HG03175 (cell line): ENCODE measurements around the gene AXIN1.
"Not testable (repeated sequence)": the region's sequence is repeated elsewhere in the genome, so short reads cannot be mapped to it uniquely, and the experiment has no call there.

Experiments used
- ATAC-seq: cut with Tn5 transposase; IDR thresholded peaks from one replicate; pipeline ENCODE4 v1.9.1; 2021; ENCODE audit warnings: mild to moderate bottlenecking, moderate library complexity; ENCODE audit not compliant: unreplicated experiment

The AXIN1 gene

DNA sequence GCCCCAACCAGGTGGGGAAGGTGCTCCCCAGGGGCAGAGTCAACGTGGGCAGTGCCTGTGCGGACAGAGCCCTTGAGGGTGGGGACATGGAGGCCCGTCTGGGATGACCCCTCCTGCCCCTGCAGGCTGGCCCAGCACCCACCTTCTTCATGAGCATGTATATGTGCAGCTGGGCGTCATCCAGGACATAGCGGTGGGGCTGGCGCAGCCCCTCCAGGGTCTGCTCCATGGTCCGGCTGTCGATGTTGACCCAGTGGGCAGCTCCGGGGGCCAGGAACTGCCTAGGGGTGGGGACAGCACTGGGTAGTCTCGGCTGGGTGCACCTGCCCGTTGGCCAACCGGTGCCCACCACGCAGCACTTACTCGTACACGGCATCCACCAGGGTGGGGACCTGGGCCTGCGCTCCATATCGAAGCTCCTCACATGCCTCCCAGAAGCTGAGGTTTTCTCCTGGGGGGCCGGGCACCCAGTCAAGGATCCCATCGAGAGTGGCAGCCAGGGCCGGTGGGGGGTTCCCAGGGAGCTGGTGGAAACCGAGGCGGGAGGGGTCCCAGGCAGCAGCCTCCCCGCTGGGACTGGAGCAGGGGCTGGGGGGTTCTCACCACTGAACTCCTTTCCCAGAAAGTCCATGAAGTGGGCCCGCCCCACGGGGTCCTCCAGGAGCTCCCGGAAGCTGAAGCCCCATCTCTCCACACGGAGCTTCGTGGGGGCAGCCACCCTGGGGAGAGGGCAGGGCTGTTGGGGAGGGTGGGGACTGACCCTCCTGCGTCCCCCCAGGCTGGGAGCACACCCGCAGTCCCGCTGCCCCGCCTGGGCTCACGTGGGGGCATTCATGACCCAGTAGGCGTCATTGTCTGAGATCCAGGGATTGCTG, 81.9 kb downstream of the AXIN1 start:
- no peak for ATAC-seq

DNA sequence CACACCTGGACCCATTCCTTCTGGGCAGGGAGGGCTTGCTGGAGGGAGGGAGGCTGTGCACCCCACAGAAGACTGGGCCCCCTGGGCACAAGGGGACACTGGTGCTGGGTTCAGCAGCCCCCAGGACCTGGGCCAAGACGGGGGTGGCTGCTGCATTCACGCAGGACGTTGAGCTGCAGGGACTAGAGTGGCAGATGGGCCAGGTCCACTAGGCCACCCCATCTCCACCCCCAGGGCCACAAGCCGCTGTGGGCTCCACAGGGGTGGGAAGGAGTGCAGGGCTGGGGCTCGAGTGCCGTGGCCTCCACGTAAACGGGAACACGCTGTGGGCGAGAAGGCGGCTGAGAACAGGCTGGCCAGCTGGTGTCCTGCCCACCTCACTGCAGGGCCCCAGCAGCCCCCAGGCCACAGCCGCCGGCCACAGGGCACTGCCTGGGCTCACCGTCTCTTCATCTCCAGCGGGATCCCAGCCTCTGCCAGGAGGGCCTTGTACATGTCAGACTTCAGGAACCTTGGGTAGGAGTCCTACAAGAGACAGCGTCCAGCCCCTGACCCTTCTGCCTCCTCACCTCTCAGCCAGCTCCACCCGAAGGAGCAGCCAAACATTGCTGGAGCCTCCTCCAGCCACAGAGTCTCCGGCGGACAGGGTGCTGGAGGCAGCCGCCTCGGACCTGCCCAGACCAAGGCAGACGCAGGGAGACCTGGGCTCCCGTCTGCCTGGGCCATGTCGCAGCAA, 83.3 kb downstream of the AXIN1 start:
- ATAC-seq = no peak

DNA sequence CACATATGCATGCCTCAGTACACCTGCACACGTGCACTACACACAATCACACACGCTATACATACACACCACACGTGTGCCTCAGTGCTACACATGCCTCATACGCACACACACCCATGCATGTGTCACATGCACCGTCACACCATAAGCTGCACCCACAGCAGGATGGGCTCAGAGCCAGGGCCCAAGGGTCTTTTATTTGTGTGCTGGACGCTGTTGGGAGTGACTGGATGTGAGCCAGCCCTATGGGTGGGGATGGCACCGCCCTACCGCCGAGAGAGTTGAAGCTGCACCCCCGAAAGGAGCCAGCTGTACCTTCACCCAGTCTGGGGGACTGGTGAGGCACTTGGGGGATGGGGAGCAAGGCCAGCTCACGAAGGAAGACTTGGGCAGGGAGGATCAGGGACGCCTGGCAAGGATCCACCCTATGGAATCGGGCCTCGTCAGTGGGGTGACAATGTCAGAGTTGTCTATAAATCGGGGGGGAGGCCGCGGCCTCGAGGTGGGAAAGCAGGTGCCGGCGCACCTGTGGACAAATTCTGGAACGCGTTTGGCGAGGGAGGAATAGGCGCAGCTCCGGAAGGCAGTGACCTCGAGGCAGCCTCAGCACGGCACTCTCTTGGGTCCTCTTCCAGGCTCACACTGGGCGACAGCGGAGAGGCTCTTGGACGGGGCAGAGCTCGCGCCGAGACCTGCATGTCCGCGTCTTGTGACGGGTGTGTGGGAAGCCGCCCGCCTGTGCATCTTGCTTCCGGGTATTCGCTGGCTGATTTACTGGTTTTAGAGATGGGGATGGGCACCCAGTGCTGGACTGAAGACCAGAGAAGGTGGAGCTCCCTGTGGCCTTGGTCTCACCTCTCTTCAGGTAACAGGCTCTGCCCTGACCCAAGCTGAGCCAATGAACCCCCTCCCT, 84.1 kb downstream of the AXIN1 start:
- no peak for ATAC-seq

DNA sequence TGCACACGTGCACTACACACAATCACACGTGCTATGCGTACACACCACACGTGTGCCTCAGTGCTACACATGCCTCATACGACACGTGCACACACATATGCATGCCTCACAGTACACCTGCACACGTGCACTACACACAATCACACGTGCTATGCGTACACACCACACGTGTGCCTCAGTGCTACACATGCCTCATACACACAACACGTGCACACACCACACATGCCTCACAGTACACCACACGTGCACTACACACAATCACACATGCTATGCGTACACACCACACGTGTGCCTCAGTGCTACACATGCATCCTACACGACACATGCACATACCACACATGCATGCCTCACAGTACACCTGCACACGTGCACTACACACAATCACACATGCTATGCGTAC, 85.0 kb downstream of the AXIN1 start:
- ATAC-seq = not testable (repeated sequence)

DNA sequence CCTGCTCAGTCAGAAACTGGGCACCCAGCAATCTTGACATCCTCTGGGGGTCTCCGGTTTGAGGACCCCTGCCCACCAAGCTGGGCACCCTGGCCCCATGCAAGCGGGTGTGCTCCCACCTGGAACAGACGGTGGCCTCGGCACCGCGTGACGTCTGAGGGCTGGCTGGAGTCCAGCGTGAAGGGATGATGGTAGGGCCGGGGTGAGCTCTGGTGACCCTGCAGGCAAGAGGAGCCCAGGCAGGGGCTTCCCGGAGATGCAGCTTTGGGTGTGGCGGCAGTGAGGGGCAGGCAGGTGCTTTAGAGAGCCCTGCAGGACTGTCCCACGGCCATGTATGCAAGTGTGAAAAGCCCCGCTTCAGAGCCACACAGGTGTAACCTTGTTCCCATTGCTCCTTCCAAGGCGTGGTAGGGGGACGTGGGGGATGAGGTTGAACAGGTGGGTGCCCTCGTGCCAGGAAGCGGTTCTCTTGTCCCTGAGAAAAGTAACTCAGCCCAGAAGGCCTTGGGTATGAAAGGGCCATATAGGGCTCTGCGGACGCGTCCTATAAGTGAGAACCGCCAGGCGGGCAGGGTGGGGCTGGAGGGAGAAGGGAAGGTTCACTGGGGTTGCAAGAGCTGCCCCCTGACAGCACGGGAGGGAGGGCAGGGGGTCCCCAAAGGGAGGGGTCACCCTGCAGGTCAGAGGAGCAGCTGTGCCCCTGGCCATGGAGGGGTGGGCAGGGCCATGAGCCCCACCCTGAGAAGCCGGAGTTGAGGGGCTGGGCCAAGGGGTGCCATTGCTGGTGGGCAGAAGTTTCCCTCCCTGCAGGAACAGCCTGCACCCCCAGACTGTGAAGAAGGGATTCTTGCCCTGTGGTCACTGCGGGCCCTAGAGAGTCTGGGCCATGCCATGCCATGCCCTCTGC, 86.0 kb downstream of the AXIN1 start:
- ATAC-seq = no peak

DNA sequence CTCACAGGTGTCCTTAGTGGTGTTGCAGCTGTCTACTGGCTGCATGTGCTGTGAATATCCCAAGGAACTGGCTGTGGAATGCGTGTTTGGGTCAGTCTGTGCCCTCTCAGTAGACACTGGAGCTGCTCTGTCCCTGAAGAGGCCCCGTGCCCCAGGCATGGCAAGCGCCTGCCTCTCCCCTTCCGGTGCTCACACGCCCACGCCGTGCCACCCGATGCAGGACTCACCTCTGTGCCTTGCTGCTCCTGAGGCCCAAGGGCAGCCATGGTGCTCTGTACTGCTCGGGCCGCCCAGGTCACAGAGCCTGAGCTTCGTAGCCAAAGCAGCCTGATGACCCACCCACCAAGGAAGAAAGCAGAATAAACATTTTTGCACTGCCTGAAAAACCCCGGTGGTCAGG, 86.8 kb downstream of the AXIN1 start:
- no peak for ATAC-seq

DNA sequence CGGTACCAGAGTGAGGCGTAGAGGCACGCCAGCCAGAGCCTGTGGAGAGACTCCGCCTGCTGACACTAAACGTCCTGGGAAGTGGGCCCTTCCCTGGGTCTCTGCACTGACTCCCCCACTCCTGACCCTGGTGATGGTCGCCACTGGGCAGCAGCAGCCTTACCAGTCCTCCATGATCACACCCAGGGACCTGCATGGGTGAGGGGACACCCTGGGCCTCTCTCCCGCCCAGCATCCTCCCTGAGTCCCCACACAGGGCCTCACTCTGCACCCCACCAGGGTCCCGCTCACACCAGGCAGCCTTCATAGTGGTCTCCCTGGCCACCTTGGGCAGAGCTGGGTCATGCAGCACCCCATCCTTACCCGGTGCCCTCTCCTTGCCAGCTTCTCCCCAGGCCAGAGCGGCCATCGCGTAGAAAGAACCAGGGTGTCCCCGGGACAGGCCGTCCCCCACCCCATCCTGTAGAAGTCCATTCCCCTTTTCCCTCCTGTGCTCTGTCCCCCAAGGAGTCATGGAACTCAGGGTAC, 87.5 kb downstream of the AXIN1 start:
- ATAC-seq = no peak

DNA sequence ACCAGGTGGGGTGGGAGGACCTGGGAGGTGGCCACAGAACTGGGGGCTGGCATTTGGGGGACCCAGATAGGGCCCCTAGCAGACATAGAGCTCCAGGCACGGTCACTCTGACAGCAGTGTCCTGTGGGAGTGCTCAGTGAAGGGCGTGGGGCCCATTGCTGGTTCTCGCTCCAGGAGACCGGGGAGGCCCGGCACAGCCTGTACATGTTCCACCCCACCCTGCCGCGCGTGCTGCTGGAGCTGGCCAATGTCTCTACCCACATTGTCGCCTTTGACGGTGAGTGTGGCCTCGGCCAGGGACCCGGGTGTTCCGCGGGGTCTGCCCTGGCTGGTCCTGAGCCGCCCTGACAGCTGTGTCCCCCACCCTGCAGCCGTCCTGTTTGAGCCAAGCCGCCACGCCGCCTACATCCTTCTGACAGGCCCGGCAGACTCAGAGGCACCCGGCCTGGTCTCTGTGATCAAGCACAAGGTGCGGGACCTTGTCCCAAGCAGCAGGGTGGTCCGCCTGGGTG, 88.0 kb downstream of the AXIN1 start:
- ATAC-seq = no peak

DNA sequence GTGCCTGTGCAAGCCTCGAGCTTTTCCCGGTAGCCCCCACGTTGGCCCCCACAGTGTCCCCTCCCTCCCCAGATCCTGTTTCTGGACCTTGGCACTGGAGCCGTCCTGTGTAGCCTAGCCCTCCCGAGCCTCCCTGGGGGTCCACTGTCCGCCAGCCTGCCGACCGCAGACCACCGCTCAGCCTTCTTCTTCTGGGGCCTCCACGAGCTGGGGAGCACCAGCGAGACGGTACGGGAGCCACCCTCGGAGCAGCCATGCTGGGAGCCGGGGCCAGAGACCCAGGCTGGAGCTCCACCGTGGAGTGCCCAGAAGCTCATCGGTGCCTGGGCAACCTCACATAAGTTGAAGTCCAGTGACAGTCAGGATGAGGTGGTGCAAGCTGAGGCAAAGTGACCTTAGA, 88.6 kb downstream of the AXIN1 start:
- no peak for ATAC-seq

DNA sequence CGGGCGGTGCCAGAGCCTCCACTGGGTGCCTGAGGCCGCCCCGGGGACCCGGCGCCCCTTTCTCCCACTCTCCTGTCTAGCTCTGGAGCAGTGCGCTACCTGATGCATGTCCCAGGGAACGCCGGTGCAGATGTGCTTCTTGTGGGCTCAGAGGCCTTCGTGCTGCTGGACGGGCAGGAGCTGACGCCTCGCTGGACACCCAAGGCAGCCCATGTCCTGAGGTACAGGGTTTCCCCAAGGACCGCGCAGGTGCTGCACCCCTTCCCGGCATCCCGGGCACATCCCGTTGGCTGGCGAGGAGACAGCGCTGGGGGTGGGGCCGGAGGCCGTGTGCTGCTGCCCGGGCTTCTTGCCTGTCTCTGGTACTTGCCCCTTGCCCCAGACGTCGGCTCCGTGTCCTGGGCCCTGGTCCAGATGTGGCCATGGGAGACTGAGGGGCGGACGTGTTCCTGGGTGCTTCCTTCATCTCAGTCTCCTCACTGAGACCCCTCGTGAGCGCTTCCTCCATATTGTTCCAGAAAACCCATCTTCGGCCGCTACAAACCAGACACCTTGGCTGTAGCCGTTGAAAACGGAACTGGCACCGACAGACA, 89.2 kb downstream of the AXIN1 start:
- no peak for ATAC-seq

DNA sequence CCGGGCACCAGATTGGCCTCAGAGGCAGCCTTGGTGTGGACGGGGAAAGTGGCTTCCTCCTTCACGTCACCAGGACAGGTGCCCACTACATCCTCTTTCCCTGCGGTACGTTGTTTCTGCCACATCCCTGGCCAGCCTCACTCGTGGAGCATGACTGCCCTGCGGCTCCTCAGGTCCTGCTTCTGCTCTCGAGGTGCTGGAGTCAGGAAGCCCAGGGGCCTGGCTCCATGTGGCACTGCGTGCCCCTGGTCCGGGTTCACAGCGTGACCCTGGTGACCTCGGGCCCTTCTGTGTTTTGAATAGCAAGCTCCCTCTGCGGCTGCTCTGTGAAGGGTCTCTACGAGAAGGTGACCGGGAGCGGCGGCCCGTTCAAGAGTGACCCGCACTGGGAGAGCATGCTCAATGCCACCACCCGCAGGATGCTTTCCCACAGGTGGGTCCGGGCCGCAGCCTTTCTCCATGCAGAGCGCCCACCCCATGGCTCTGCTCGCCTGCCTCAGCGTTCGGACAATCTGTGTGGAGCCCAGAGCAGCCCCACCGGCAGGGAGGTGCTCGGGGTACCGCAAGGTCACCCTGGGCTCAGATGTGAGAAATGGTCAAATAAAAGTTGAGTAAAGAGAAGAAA, 90.3 kb downstream of the AXIN1 start:
- ATAC-seq = no peak

DNA sequence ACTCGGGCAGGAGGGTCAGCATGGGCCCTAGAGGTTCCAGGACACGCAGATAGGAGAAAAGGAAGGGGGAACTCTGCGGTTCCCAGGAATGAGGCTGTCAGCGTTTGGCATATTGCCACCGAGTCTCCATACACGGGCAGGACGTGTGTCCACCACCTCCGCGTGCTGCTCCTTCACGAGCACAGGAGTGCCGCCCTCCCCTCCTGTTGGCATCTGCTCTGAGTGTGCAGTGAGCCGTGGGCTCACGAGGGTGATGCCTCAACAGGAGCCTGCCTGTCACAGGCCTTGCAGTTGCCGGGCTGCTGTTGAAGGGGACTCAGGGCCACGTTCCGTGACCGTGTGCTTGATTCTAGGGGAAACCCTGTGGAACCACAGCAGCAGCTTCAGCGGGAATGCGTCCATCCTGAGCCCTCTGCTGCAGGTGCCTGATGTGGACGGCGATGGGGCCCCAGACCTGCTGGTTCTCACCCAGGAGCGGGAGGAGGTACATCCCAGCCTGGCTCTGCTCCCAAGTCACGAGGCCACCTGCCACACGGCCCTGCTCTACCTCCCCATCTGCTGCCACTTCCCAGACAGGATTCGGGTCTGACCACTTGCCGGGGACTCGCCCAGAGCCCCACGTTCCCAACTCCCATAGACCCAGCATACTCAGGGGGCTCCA, 91.4 kb downstream of the AXIN1 start:
- ATAC-seq = no peak

DNA sequence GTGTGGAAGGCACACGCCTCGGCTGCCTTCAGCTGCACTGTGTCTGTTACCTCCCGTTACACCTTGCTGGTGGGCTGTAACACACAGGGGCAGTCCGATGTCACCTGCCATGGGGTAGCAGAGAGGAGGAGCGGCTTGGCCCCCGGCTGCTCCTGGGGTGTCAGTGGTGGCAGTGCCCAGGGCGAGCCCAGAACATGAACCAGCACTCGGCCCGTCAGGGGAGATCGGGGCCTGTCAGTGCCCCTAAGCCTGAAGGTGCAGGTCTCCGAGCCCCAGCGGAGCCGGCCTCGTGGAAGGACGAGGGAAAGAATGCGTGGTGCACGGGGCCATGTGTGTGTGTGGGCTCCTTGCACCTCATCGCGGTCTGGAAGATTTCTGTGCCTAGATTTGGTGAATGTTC, 92.2 kb downstream of the AXIN1 start:
- no peak for ATAC-seq

DNA sequence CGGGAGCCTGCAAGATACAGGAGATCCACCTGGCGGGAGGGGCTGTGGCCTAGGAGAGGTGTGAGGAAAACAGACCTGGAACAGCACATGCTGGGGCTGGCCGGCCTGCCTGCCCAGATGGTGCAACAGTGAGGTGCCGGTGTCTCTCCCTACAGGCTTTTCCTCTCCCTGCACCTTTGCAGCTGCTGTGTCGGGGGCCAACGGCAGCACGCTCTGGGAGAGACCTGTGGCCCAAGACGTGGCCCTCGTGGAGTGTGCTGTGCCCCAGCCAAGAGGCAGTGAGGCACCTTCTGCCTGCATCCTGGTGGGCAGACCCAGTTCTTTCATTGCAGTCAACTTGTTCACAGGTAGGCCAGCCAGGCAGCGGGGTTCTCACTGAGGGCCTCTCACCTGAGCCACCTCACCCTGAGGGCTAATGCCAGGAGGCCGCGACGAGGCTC, 92.7 kb downstream of the AXIN1 start:
- ATAC-seq = no peak

DNA sequence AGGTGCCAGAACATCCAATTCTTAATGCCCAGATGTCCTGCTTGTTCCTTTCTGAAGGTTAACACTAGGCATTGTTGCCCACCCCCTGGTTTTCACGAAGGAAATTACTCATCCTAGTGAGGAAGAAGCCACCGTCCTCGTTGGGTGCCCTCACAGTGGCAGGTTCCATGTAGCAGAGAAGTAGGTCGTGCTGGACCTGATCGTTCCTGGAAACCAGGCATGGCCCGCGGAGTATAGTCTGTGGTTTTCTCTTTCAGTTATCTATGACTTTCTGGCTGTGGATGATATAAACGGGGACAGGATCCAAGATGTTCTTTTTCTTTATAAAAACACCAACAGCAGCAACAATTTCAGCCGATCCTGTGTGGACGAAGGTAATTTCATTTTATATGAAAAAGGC, 93.3 kb downstream of the AXIN1 start:
- ATAC-seq = no peak

DNA sequence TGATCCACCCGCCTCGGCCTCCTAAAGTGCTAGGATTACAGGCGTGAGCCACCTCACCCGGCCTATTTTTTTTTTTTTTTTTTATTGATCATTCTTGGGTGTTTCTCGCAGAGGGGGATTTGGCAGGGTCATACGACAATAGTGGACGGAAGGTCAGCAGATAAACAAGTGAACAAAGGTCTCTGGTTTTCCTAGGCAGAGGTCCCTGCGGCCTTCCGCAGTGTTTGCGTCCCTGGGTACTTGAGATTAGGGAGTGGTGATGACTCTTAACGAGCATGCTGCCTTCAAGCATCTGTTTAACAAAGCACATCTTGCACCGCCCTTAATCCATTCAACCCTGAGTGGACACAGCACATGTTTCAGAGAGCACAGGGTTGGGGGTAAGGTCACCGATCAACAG, 94.4 kb downstream of the AXIN1 start:
- not testable (repeated sequence) for ATAC-seq

DNA sequence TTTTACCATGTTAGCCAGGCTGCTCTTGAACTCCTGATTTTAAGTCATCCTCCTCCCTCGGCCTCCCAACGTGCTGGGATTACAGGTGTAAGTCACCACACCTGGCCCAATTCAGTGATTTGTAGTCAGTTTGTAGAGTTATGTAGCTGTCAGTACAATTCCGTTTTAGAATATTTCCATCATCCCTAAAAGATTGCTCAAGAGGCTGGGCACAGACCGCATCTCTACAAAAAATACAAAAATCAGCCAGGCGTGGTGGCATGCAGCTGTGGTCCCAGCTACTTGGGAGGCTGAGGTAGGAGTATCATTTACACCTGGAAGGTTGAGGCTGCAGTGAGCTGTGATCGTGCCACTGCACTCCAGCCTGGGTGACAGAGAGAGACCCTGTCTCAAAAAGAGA, 97.3 kb downstream of the AXIN1 start:
- no peak for ATAC-seq

DNA sequence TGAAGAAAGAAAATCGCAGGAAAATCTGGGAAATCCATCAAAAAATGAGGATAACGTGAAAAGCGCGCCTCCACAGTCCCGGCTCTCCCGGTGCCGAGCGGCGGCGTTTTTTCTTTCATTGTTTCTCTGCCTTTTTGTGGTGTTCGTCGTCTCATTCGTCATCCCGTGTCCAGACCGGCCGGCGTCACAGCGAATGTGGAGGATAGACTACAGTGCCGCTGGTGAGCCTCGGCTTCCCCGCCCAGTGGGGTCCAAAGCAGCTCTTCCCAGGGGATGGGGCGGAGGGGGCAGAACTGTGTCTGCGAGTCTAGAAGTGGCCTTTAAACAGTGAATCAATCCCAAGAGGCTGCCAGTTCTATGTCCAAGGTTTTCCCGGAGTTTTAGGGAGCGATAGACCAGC, 98.1 kb downstream of the AXIN1 start:
- ATAC-seq = no peak
